Posterior vena cava (tissue), 2 donors: ENCODE results near the gene KLHL42. TPM values are rescaled to one million over a fixed set of nuclear protein-coding genes. Genes with fewer than 3 reads are reported as not detected.
A peak's percentile ranks its signal among the peaks of the same experiment; 100 is the strongest.
"Not testable (repeated sequence)": the region's sequence is repeated elsewhere in the genome, so short reads cannot be mapped to it uniquely, and the experiment has no call there.

Experiments used
- DNase-seq: peaks from one replicate; pipeline ENCODE4 v3.0.0-alpha.2; 2020; ENCODE audit warnings: low spot score
- intact Hi-C, 2 donors: fragments of 100-400 bp; cut with DNase I; formaldehyde crosslinking; loops; one replicate each; pipeline versions ENCODE4 v1.14.1 to v1.14.2; 2022 to 2023
- long read RNA-seq, 2 donors: library from polyadenylated mRNA; unstranded; transcript quantifications; one replicate each; pipeline ENCODE4 v2.0.0, GENCODE V29; 2020 to 2021
- total RNA-seq, 2 donors: library from RNA; stranded (reverse); fragmentation: NEBNext Ultra II Directional; extraction: Animal tissue kit (Norgen Biotek cat#: 25700); gene quantifications; one replicate each; pipeline ENCODE4 v1.2.1, GENCODE V29; 2021
- donor health status: DM: yes; HTN: yes; CAD: no.
- donor health status: DM: yes; HTN: yes; CAD: no.

KLHL42 gene
- total RNA-seq: 10 to 100 TPM; 48.2 to 48.9 TPM
- long read RNA-seq, donor 1, full-length matches to known transcripts: 35 of 54 reads
- long read RNA-seq, donor 1, partial matches to known transcripts: 5 of 54 reads
- long read RNA-seq, donor 1, other reads (novel, unspliced or antisense): 14 of 54 reads
- long read RNA-seq, donor 2, full-length matches to known transcripts: 23 of 45 reads
- long read RNA-seq, donor 2, partial matches to known transcripts: 3 of 45 reads
- long read RNA-seq, donor 2, other reads (novel, unspliced or antisense): 19 of 45 reads

- intact Hi-C loops: no loop called here
- DNase-seq: peak; percentile 92
Observed at GRCh38 chr12:27779920-27780611, at the start of gene KLHL42, which contains the start of gene MANSC4. TSS of gene KLHL42 (plus strand) at chr12:27780233. CDS start at chr12:27780331, 98 bp downstream. TSS of gene MANSC4 (minus strand) at chr12:27780236. CDS start at chr12:27771276, 8,960 bp downstream.

- intact Hi-C loops: loop anchor here in 1 of 2 donors (10.0 kb wide), 1 partner anchor 83 kb away; no protein-coding TSS in a partner anchor
- no peak for DNase-seq
Observed at GRCh38 chr12:27732281-27732680, 47.8 kb upstream of the KLHL42 start.

- intact Hi-C loops: loop anchor here in 1 of 2 donors (10.0 kb wide), 1 partner anchor 82 kb away; no protein-coding TSS in a partner anchor
- no peak for DNase-seq
Observed at GRCh38 chr12:27733052-27733656, 46.9 kb upstream of the KLHL42 start.

GRCh38 chr12:27733791-27734190 lies 46.2 kb upstream of the KLHL42 start:
- no peak for DNase-seq
- intact Hi-C loops: loop anchor here in 1 of 2 donors (10.0 kb wide), 1 partner anchor 81 kb away; no protein-coding TSS in a partner anchor

DNA sequence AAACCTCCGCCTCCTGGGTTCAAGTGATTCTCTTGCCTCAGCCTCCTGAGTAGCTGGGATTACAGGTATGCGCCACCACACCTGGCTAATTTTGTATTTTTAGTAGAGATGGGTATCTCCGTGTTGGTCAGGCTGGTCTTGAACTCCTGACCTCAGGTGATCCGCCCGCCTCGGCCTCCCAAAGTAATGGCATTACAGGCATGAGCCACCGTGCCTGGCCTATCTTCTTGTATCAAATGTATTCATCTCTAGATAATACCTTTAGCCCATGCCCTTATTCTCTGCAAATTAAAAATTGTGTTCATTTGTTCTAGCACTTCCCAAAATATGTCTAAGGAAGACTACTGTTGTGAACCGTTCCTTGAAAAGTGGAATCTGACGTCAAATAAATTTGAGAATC lies 45.7 kb upstream of the KLHL42 start:
- DNase-seq: not testable (repeated sequence)
- intact Hi-C loops: loop anchor here in 1 of 2 donors (10.0 kb wide), 1 partner anchor 80 kb away; no protein-coding TSS in a partner anchor

DNA sequence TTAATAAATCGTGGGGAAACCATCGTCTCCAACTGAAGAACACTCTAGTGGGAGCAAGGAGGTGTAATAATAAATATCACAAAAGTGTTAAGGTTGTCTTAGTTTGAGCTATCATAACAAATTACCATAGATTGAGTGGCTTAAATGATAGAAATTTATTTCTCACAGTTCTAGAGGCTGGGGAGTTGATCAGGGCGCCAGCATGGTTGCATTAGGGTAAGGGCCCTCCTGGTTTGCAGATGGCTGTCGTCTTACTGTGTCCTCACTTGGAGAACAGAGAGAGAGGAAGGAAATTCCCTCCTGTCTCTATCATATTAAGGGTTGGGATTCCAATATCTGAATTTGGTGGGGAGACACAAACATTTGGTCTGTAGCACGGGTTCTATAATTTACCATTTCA lies 36.4 kb upstream of the KLHL42 start:
- DNase-seq: no peak
- intact Hi-C loops: no loop called here

- DNase-seq, intact Hi-C loops: not testable (repeated sequence)
Observed at GRCh38 chr12:27745734-27746133, 34.3 kb upstream of the KLHL42 start.

DNA sequence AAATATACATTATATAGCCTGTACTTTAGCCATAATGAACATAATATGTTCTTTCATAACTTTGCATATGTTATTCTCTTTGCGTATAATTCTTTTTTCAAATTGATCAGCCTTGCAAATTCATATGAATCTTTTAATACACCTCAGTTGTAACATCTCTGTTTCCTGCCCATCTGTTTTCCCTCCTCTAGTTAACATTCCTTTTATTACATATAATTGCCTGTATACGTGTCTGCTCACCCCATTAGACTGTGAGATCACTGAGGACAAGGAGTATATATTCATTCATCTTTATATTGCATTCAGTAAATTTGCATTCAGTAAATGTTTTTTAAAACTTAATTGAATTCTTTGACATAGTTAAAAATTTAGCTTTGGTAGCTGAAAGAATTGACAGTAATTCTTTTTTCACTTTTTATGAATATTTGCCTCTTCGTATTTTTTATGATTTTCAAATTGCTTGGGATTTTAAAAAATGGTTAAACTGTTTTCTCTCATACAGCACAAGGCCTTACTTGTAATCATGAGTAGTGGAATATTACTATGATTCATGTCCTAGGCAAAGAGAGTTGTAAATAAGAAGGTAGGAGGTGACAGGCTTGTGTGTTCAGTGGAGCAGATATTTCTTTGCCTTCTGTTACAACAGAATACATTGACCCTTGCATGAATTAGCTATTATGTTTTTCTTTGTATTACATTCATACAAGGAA lies 32.8 kb upstream of the KLHL42 start:
- DNase-seq: no peak
- intact Hi-C loops: no loop called here

DNA sequence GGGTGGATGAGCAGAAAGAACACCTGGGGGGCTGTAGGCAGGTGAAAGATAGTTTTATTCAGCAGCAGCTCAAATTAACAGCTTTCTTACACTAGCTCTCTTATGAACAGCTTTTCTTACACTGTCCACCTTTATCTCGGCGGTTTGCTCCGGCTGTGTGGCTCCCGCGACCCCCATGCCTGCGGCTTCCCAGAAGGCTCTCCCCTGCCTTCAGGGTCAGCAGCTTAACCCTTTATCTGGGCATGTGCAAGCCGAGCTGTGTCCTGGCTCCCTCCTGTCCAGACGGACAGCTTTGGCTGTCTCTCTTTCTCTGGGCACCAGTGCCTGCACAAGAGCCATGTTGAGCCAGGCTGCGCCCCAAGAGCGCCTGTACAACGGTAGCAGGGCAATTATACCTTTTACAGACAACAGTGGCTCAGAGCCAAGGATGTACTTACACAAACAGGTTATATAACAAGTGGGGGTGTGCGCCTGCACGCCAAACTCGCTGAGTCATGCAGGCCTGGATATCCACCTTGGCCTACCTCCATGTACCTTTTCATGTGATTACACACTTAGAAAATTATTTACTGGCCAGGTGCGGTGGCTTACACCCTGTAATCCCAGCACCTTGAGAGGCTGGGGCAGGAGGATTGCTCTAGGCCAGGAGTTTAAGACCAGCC lies 28.5 kb upstream of the KLHL42 start:
- intact Hi-C loops: no loop called here
- no peak for DNase-seq

DNA sequence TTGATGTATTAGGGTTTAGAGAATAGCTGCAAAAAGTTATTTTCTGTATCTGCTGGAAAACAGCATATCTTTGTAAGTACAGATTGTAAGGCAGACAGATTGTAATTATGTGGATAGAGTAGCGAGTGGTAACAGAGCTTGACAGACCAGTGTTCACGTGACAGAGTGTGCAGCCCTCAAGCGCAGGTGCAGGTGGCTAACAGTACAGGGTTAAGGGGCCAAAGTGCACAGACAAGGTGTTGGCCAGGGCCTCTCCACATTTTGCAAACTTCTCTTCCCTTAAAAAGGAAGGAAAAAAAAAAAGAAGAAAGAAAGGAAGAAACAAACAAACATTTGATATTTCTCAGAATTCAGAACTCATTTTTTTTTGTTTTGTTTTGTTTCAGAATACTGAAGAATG lies 25.2 kb upstream of the KLHL42 start:
- intact Hi-C loops: no loop called here
- DNase-seq: no peak

DNA sequence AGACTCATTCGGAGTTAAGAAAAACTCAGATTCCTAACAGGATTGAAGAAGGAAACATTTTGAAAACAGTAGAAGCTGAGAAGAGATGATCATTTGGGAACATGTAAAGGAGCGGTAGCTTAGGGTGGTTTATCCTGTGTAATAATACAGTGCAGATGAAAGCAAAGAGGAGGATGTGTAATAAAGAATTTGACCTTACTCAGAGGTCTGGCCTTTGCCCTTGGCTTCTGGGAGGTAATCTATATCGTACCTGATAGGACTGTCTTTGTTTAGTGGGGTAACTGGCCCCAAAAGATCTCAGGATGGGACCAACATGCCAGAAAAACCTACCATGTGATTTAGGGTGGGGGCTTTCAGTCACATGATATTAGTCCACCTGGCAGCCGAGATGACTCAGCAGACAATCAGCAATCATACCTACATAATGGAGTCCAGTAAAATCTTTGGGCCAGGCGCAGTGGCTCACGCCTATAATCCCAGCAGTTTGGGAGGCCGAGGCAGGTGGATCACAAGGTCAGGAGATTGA lies 23.3 kb upstream of the KLHL42 start:
- DNase-seq: no peak
- intact Hi-C loops: no loop called here

GRCh38 chr12:27762757-27763156 lies 17.3 kb upstream of the KLHL42 start:
- no peak for DNase-seq
- intact Hi-C loops: no loop called here

DNA sequence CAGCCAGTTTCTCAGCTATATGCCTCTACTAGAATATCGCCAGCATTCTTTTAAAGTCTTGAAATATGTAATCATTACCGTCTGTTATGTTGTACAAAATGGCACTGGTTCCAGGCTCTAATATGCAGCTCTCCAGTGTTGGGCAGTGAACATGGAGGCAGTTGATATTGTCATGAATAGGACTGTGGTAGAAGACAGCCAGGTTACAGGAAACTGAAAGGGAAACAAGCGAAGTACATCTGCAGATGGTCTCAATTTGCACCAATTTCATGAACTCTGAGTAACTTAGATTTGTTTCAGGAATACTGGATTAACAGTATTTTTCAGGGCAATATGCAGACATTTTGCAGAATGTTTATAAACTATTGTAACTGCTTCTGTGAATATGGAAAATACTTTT lies 13.4 kb upstream of the KLHL42 start:
- intact Hi-C loops: no loop called here
- no peak for DNase-seq

- no peak for DNase-seq
- intact Hi-C loops: no loop called here
Observed at GRCh38 chr12:27769142-27769673, 10.8 kb upstream of the KLHL42 start.

DNA sequence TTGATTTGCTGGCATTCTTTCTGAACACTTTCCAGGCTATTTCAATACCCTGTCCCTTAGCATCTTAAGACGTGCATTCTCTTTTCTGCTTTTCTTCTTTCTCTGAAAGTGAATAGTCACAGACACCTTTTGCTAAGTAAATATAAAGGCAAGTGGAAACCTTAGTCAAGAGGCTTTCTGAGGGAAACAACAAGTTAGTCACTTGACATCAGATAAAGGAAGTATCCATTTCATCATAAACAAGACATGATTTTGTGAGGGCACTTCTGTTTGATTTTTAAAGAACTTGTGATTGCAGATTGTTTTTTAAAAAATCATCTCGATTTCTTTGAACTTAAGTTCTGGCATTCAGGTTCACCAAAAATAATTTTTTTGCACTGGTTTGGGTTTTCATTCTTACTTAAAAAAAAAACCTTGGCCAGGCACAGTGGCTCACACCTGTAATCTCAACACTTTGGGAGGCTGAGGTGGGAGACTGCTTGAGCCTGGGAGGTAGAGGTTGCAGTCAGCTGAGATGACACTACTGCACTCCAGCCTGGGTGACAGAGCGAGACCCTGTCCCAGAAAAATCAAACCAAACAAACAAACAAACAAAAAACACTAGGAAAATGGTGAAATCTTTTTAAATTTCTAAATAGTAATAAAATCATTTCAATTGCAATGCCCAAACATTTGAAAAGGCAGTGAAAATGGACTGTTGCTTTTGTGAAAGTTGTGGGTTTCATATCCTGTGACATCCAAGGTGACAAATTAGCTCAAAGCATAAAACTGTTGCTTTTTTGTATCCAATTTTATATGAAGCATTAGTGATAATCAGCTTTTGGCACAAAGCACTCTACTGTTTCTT lies 8.3 kb upstream of the KLHL42 start:
- DNase-seq: no peak
- intact Hi-C loops: no loop called here

GRCh38 chr12:27772328-27773049 lies 7.5 kb upstream of the KLHL42 start:
- intact Hi-C loops: no loop called here
- no peak for DNase-seq

- DNase-seq: no peak
- intact Hi-C loops: no loop called here
Observed at GRCh38 chr12:27777141-27777540, 2.9 kb upstream of the KLHL42 start.
